ENCODE results near the gene NTM.

Gene NTM

GRCh38 chr11:131499199-131499598 is 128.8 kb downstream of the NTM start:
- no peak for DNase-seq (ENCODE audit: low read depth, low spot score)

GRCh38 chr11:131503017-131503416 is 132.6 kb downstream of the NTM start:
- DNase-seq (ENCODE audit: low read depth, low spot score), result no peak

- DNase-seq (ENCODE audit: low read depth, low spot score), result no peak
Observed at GRCh38 chr11:131504199-131504949, 134.0 kb downstream of the NTM start.

- DNase-seq (ENCODE audit: low read depth, low spot score), result no peak
Observed at GRCh38 chr11:131506348-131506747, 135.9 kb downstream of the NTM start.

- DNase-seq (ENCODE audit: low read depth, low spot score), result no peak
Observed at GRCh38 chr11:131510662-131511061, 140.2 kb downstream of the NTM start.

- no peak for DNase-seq (ENCODE audit: low read depth, low spot score)
Observed at GRCh38 chr11:131511794-131512193, 141.4 kb downstream of the NTM start.

GRCh38 chr11:131512228-131512627 is 141.8 kb downstream of the NTM start:
- DNase-seq (ENCODE audit: low read depth, low spot score), result no peak

GRCh38 chr11:131514062-131514461 is 143.6 kb downstream of the NTM start:
- no peak for DNase-seq (ENCODE audit: low read depth, low spot score)

GRCh38 chr11:131518305-131518838 is 148.0 kb downstream of the NTM start:
- DNase-seq (ENCODE audit: low read depth, low spot score), result no peak

- no peak for DNase-seq (ENCODE audit: low read depth, low spot score)
Observed at GRCh38 chr11:131522851-131523250, 152.4 kb downstream of the NTM start.

GRCh38 chr11:131530407-131530806 is 160.0 kb downstream of the NTM start:
- DNase-seq (ENCODE audit: low read depth, low spot score), result no peak

- no peak for DNase-seq (ENCODE audit: low read depth, low spot score)
Observed at GRCh38 chr11:131533149-131533548, 162.7 kb downstream of the NTM start.

- DNase-seq (ENCODE audit: low read depth, low spot score), result no peak
Observed at GRCh38 chr11:131533998-131534397, 163.6 kb downstream of the NTM start.

- no peak for DNase-seq (ENCODE audit: low read depth, low spot score)
Observed at GRCh38 chr11:131534611-131535010, 164.2 kb downstream of the NTM start.

- no peak for DNase-seq (ENCODE audit: low read depth, low spot score)
Observed at GRCh38 chr11:131536159-131536558, 165.7 kb downstream of the NTM start.

- no peak for DNase-seq (ENCODE audit: low read depth, low spot score)
Observed at GRCh38 chr11:131537196-131537595, 166.8 kb downstream of the NTM start.

- no peak for DNase-seq (ENCODE audit: low read depth, low spot score)
Observed at GRCh38 chr11:131537748-131538147, 167.3 kb downstream of the NTM start.

- DNase-seq (ENCODE audit: low read depth, low spot score), result no peak
Observed at GRCh38 chr11:131538322-131538721, 167.9 kb downstream of the NTM start.

GRCh38 chr11:131540676-131541075 is 170.3 kb downstream of the NTM start:
- no peak for DNase-seq (ENCODE audit: low read depth, low spot score)

GRCh38 chr11:131543389-131544025 is 173.1 kb downstream of the NTM start:
- no peak for DNase-seq (ENCODE audit: low read depth, low spot score)

GRCh38 chr11:131544591-131544990 is 174.2 kb downstream of the NTM start:
- DNase-seq (ENCODE audit: low read depth, low spot score), result no peak

GRCh38 chr11:131546218-131546895 is 175.9 kb downstream of the NTM start:
- DNase-seq (ENCODE audit: low read depth, low spot score), result no peak

- DNase-seq (ENCODE audit: low read depth, low spot score), result no peak
Observed at GRCh38 chr11:131549099-131549498, 178.7 kb downstream of the NTM start.

Measured in activated CD4-positive, CD25-positive, alpha-beta regulatory T cell treated with anti-CD3 and anti-CD28 coated beads, Interleukin-2, amount 50 U/mL, for 16 hours (primary cell).